Measurements from ENCODE around the gene VWA2.

Gene VWA2

GRCh38 chr10:114300036-114300645 lies 61.1 kb downstream of the VWA2 start:
- TF ChIP-seq, protein P1, sequence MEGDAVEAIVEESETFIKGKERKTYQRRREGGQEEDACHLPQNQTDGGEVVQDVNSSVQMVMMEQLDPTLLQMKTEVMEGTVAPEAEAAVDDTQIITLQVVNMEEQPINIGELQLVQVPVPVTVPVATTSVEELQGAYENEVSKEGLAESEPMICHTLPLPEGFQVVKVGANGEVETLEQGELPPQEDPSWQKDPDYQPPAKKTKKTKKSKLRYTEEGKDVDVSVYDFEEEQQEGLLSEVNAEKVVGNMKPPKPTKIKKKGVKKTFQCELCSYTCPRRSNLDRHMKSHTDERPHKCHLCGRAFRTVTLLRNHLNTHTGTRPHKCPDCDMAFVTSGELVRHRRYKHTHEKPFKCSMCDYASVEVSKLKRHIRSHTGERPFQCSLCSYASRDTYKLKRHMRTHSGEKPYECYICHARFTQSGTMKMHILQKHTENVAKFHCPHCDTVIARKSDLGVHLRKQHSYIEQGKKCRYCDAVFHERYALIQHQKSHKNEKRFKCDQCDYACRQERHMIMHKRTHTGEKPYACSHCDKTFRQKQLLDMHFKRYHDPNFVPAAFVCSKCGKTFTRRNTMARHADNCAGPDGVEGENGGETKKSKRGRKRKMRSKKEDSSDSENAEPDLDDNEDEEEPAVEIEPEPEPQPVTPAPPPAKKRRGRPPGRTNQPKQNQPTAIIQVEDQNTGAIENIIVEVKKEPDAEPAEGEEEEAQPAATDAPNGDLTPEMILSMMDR (IDR thresholded peaks at IDR 0.05) = no peak
- H3K9me3 ChIP-seq = peaks cover 0 to 13% (median 7%) of the 10 kb centered on the region in 3 donors
- no peak overlapping the region for H3K27ac ChIP-seq
- H3K4me3 ChIP-seq = no peak overlapping the region
- H3K4me1 ChIP-seq = peaks cover 0 to 33% (median 25%) of the 10 kb centered on the region in 4 donors
- peaks cover 20 to 55% (median 31%) of the 10 kb centered on the region in 3 donors for H3K36me3 ChIP-seq
- intact Hi-C loops (cut with DNase I; ENCODE audit: low total_unique reads) = loop anchor here (5.0 kb wide), 1 partner anchor 137 kb away; no protein-coding TSS in a partner anchor
- H3K27me3 ChIP-seq = no peaks in the 10 kb centered on the region
- DNase-seq = peak in 1 of 2 donors; percentile 43

DNA sequence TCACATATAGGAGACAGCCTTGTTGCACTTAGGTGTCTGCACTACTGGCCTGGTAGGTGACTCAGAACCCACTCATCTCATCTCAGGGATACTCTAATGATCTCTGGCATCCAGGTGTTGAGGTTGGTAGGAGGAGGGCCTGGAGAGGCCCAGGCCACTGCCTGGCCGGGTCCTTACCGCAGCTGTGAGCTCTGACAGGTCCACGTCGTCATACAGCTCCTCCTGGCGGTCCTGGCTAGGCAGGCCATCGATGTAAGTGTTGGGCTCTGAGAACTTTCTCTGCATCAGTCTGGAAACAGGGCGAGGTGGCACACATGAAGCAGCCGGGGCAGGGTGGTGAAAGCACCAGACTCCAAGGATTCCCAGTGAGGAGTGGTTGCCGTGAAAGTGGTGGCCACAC lies 62.1 kb downstream of the VWA2 start:
- H3K4me1 ChIP-seq = peaks cover 0 to 37% (median 25%) of the 10 kb centered on the region in 4 donors
- H3K36me3 ChIP-seq = peaks cover 10 to 45% (median 21%) of the 10 kb centered on the region in 3 donors
- no peaks in the 10 kb centered on the region for H3K27me3 ChIP-seq
- TF ChIP-seq, protein P1 (IDR thresholded peaks at IDR 0.05) = no peak
- intact Hi-C loops (cut with DNase I; ENCODE audit: low total_unique reads) = loop anchor here (5.0 kb wide), 1 partner anchor 136 kb away; no protein-coding TSS in a partner anchor
- peaks cover 0 to 2% (median 0%) of the 10 kb centered on the region in 3 donors for H3K9me3 ChIP-seq
- peak in 1 of 2 donors; percentile 53 for DNase-seq
- no peak overlapping the region for H3K4me3 ChIP-seq
- no peak overlapping the region for H3K27ac ChIP-seq

GRCh38 chr10:114301951-114302710 lies 63.1 kb downstream of the VWA2 start:
- no peaks in the 10 kb centered on the region for H3K27me3 ChIP-seq
- TF ChIP-seq, protein P1 (IDR thresholded peaks at IDR 0.05) = no peak
- H3K4me1 ChIP-seq = peaks cover 0 to 45% (median 25%) of the 10 kb centered on the region in 4 donors
- peak in 1 of 2 donors; percentile 65 for DNase-seq
- H3K36me3 ChIP-seq = peaks cover under 1 to 35% (median 12%) of the 10 kb centered on the region in 3 donors
- H3K27ac ChIP-seq = peak overlapping the region; percentile 3 to 40
- H3K9me3 ChIP-seq = no peaks in the 10 kb centered on the region
- intact Hi-C loops (cut with DNase I; ENCODE audit: low total_unique reads) = loop anchor here (5.0 kb wide), 1 partner anchor 135 kb away; no protein-coding TSS in a partner anchor
- H3K4me3 ChIP-seq = no peak overlapping the region

GRCh38 chr10:114303556-114303955 lies 64.5 kb downstream of the VWA2 start:
- DNase-seq = peak in 1 of 2 donors; percentile 48
- intact Hi-C loops (cut with DNase I; ENCODE audit: low total_unique reads) = loop anchor here (5.0 kb wide), 1 partner anchor 134 kb away; no protein-coding TSS in a partner anchor
- Histone ChIP-seq H3K36me3 (peaks cover 0 to 22% (median 0%) of the 10 kb centered on the region in 3 donors), H3K27me3 (no peaks in the 10 kb centered on the region), H3K9me3 (no peaks in the 10 kb centered on the region), H3K4me3 (peak overlapping the region in 1 of 2 donors; percentile 39), H3K4me1 (peaks cover 0 to 47% (median 25%) of the 10 kb centered on the region in 4 donors), H3K27ac (peak overlapping the region; percentile 54 to 57)
- TF ChIP-seq, protein P1 (IDR thresholded peaks at IDR 0.05) = no peak

DNA sequence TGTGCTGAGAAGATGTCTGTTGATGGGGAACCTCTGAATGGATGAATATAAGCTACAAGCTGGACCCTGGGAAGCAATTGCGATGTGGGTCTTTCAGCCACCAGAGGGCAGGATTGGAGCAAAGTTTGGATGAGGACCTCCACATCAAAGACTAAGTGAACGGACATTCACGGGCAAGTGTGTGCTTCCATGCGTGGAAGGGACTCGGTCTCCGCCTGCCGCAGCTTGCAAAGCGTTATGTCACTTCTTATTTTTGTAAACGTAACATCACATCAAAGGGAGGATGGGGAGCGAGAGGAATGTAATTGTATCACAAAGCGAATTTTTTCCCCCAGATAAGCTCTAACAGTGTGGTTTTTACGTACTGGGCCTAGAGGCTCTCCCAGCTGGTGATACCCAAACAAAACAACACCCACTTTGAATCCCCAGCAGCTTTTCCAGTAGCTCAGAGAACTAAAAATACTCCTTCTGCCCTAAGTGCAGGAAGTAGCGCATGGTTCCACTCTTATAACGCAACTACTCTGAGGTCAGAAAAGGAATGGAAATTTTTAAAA lies 65.0 kb downstream of the VWA2 start:
- intact Hi-C loops (cut with DNase I; ENCODE audit: low total_unique reads) = loop anchor here (5.0 kb wide), 1 partner anchor 133 kb away; no protein-coding TSS in a partner anchor
- peak overlapping the region; percentile 54 to 57 for H3K27ac ChIP-seq
- H3K4me3 ChIP-seq = peak overlapping the region; percentile 36 to 39
- DNase-seq = peak; percentile 84 to 90
- H3K27me3 ChIP-seq = no peaks in the 10 kb centered on the region
- H3K36me3 ChIP-seq = peaks cover 0 to 19% (median 0%) of the 10 kb centered on the region in 3 donors
- TF ChIP-seq, protein P1 (IDR thresholded peaks at IDR 0.05) = peak; percentile 75 to 82
- peaks cover 0 to 53% (median 25%) of the 10 kb centered on the region in 4 donors for H3K4me1 ChIP-seq
- no peaks in the 10 kb centered on the region for H3K9me3 ChIP-seq
